ENCODE data around the gene JMJD6. TPM values are rescaled to one million over a fixed set of nuclear protein-coding genes. Genes with fewer than 3 reads are reported as not detected.

Gene JMJD6
- total RNA-seq, 1 experiment from 2014 or later, result 47.6 TPM

MicroRNAs within 50 kb of the gene (microRNA counts, 767-probe panel; counts per million panel counts)
- microRNA hsa-miR-636, result not detected

Small RNA genes within 50 kb of the gene (microRNA-seq; reads per million reads assigned to microRNA genes)
- gene MIR636 (ENCODE audit: borderline number of aligned reads), result 2.8 reads per million

Other genes with a start within 250 kb of the JMJD6 start
- gene RHBDF2, start 225.2 kb downstream of the JMJD6 start, total RNA-seq (2021; ENCODE audit: unreplicated experiment), result 61.1 TPM
- 0.66 TPM for gene CYGB, start 188.9 kb downstream of the JMJD6 start, total RNA-seq (2021; ENCODE audit: unreplicated experiment)
- not detected for gene PRCD, start 186.6 kb downstream of the JMJD6 start, total RNA-seq (2021; ENCODE audit: unreplicated experiment)
- 14.7 TPM for gene ST6GALNAC2, start 140.7 kb downstream of the JMJD6 start, total RNA-seq (2021; ENCODE audit: unreplicated experiment)
- gene ST6GALNAC1, start 82.8 kb downstream of the JMJD6 start, total RNA-seq (2021; ENCODE audit: unreplicated experiment), result not detected
- 57.1 TPM for gene MXRA7, start 15.6 kb downstream of the JMJD6 start, total RNA-seq (2021; ENCODE audit: unreplicated experiment)
- 57.8 TPM for gene METTL23, start 233 bp upstream of the JMJD6 start, total RNA-seq (2021; ENCODE audit: unreplicated experiment)
- gene SRSF2, start 10.7 kb upstream of the JMJD6 start, total RNA-seq (2021; ENCODE audit: unreplicated experiment), result 422 TPM
- 24.9 TPM for gene MFSD11, start 11.5 kb upstream of the JMJD6 start, total RNA-seq (2021; ENCODE audit: unreplicated experiment)
- gene MGAT5B, start 141.8 kb upstream of the JMJD6 start, total RNA-seq (2021; ENCODE audit: unreplicated experiment), result 4.4 TPM